ENCODE results near the gene KCNQ2.

KCNQ2 gene

DNA sequence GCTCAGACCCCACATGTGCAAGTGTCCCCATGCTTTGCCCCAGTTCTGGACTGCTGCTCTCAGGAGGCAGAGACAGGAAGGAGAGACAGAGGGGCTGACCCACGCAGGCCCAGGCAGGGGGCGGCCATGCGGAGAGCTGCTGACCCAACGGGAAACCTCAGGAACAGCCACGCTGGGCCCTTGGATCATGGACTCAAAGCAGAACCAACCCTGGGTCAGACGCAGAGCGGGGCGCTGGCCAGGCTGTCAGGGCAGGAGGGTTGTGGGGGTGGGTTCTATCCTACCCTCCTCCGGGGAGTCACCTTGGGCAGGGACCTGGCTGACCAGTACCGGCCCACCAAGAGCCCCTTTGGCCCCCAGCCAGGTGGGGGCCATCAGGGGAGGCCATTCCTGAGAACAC is 2.0 kb downstream of the KCNQ2 start:
- no peak for DNase-seq

- DNase-seq, result no peak
Observed at GRCh38 chr20:63469713-63470101, 2.7 kb downstream of the KCNQ2 start.

- DNase-seq, result no peak
Observed at GRCh38 chr20:63469019-63469712, 3.3 kb downstream of the KCNQ2 start.

GRCh38 chr20:63468421-63468820 is 4.0 kb downstream of the KCNQ2 start:
- DNase-seq, result no peak

DNA sequence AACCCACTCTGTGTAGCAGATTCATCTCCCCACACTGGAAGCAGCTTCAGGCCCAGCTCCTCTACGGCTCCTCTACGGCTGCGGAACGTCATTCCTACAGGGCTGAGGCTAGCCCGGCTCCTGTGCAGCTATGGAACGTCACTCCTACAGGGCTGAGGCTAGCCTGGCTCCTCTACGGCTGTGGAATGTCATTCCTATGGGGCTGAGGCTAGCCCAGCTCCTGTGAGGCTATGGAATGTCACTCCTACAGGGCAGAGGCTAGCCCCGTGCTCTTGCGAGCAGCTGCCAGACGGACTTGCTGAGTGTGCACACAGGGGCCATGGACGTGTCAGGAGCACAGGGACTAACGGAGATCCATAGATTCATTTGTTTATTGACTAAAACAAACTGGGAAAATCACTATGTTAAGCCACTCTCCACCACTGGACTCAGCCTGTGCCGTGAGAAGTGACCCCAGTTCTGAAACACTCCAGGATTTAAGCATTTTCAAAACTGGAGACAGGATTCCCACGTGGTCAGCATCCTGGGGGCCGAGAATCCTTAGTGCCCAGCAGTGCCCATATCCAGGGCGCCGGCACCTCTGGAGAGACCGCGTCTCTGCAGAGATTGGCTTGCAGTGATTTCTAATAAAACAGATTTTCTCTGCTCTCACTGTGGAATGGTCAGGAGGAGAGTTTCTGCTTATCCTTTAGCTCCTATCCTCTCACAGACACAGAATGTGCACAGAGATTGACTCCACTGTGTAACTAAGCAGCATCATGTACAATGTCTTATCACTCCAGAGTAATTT is 5.0 kb downstream of the KCNQ2 start:
- no peak for DNase-seq

- no peak for DNase-seq
Observed at GRCh38 chr20:63466861-63467260, 5.6 kb downstream of the KCNQ2 start.

DNA sequence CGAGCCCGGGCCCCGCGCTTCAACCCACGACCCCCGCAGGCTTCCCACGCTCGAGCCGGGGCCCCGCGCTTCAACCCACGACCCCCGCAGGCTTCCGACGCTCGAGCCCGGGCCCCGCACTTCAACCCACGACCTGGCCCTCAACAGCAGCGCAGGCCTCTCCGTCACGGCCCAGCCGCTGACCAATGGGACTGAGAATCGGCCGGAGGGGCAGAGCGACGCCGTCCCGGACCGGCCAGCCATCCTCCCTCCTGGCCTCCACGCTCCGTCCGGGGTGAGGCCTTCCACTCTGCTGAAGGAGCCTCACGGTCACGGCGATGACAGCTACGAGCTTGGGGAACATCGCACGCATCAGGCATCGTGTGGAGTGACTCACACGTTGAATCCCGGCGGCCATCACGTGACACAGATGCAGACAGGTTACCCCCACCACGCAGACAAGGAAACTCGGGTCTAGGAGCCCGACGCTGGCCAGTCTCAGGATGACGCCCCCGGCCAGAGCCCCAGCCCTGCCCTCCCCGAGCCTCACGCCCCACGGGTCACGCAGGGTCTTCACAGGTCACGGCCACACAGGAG is 6.1 kb downstream of the KCNQ2 start:
- DNase-seq, result no peak

- no peak for DNase-seq
Observed at GRCh38 chr20:63465380-63466249, 6.8 kb downstream of the KCNQ2 start.

GRCh38 chr20:63464289-63464635 is 8.2 kb downstream of the KCNQ2 start:
- DNase-seq, result no peak

GRCh38 chr20:63463400-63464288 is 8.8 kb downstream of the KCNQ2 start:
- no peak for DNase-seq

DNA sequence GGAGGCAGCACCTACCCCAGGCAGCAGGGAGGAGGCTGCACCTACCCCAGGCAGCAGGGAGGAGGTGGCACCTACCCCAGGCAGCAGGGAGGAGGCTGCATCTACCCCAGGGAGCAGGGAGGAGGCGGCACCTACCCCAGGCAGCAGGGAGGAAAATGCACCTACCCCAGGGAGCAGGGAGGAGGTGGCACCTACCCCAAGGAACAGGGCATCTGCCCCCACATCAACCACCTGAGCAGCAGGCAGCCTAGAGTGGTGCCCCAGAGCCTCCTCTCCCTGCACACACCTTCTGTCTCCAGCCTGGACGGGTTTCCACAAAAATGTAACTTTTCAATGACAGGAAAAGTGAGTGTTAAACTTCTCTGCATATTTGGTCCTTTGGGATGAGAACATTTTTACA is 10.2 kb downstream of the KCNQ2 start:
- no peak for DNase-seq

DNA sequence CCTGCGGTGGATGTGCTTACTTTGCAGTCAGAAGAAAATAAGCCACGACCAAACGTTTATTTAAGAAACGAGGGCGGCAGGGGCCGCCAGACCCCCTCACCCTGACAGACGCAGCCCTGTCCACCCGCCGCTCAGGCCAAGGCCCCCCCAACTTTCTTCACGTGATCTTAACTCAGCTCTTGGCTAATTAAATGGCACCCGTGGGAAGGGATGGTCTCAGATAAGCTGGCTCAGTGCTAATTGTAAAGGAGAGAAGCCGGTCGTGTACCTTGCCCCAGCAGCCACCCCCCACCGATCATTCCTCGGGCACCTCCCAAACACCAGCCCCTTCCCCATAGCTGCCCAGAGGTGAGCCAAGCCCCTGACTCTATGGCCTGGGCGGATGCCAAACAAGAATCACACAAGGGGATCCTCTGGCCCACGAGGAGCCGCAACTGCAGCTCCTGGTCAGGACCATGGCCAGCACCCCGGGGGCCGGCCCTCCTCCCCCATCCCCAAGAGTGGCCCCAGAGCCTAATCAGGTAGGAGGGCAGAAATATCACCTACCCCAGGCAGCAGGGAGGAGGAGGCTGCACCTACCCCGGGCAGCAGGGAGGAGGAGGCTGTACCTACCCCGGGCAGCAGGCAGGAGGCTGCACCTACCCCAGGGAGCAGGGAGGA is 11.2 kb downstream of the KCNQ2 start:
- DNase-seq, result no peak

DNA sequence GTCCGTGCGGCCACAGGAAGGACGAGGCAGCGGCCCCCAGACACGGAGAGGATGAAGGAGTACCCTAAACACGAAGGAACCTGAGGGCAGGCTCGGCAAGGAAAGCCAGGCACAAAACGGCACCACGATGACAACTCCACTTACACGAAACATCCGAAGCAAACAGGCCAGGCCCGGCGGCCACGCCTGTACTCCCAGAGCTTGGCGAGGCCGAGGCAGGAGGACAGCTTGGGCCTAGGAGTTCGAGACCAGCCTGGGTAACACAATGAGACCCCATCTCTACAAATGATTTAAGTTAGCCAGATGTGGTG is 13.4 kb downstream of the KCNQ2 start:
- DNase-seq, result no peak

GRCh38 chr20:63458170-63459069 is 14.0 kb downstream of the KCNQ2 start:
- DNase-seq, result no peak

DNA sequence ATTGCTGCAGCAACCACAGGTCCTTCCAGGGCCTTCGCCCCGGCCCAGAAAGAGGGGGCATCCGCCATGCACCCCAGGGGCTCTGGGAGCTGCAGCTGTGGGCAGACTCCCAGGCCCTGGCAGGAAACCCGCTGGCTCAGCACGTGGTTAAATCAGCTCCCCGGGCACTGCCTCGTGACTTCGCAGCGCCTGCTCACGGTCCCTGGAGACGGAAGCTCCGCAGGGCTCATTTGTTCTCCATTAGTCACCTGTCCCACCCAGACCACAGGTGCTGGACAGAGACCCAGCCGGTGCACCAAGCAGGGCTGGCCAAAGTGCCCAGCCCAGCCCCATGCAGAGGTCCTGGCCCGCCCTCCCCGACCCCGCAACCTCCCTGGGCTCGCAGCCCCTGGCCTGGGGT is 14.7 kb downstream of the KCNQ2 start:
- DNase-seq, result no peak

GRCh38 chr20:63456429-63457284 is 15.8 kb downstream of the KCNQ2 start:
- DNase-seq, result no peak

GRCh38 chr20:63455568-63455859 is 16.9 kb downstream of the KCNQ2 start:
- no peak for DNase-seq

DNA sequence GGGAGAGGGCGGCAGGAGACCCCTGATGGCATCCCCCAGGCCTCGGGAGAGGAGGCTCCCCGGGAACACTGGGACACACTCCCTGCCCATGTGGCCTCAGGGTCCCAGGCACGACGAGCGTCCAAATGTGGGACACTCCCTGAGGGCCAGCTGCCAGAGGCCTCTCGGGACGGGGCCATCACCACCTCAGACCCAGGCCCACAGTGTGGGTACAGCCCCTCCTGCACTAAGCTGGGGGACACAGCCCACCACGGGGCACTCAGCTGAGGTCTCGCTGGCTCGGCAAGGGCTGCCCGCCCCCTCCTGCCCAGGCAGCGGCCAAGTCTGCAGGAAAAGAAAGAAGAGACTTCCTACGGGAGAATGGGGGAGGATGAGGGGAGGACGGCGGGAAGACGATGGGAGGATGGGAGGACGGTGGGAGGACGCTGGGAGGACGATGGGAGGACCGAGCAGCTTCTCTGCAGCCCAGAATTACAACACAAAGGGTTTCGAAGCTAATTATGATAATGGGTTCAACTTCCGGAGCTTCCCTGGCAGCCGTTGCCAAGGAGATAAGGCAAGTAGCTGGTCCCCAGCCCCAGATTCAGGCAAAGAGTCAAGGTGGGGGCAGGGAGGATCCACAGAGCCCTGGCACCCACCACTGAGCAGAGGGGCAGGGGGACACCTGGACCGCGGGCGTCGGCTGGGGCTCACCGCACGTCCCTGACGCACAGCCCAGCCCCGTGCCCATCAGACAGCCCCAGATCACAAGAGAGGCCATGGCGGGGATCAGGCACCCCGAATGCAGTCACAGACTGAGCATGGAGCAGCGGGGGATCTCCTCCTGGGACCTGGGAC is 17.5 kb downstream of the KCNQ2 start:
- no peak for DNase-seq
